Measurements from ENCODE around the gene RNF32.
"Not testable (repeated sequence)": the region's sequence is repeated elsewhere in the genome, so short reads cannot be mapped to it uniquely, and the experiment has no call there.

RNF32 gene

DNA sequence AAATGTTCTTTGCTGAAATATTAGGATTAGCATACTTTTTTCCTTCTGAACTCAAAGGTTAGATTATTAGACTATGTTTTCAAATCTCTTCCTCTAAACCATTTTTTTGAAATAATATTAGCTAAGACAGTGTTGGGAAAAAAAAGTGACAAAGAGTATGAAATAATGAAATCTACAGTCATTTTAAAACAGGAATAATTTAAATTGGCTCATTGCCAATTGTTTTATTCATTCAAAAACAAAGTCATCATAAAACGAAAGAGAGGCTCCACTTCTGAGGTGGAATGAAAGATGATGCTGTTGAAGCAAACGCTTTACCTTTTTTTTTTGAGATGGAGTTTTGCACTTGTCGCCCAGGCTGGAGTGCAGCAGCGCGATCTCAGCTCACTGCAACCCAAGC lies 51.2 kb downstream of the RNF32 start:
- Histone ChIP-seq H3K9me3 (ENCODE audit: insufficient read depth, low read length) (no peaks in the 10 kb centered on the region), H3K36me3 (replicated peaks; ENCODE audit: low read depth, low read length) (peaks cover 4% of the 10 kb centered on the region), H3K4me2 (ENCODE audit: low read length) (no peak overlapping the region), H3K4me3 (ENCODE audit: low read length) (no peak overlapping the region), H3K27me3 (ENCODE audit: low read depth, low read length) (no peaks in the 10 kb centered on the region), H3K27ac (ENCODE audit: low read length) (no peak overlapping the region), H2AFZ (ENCODE audit: low read depth, low read length) (no peak overlapping the region), H3K9ac (ENCODE audit: low read length) (no peak overlapping the region), H3K4me1 (ENCODE audit: low read length) (no peaks in the 10 kb centered on the region), H4K20me1 (ENCODE audit: insufficient read depth, low read length) (no peaks in the 10 kb centered on the region), H3K79me2 (ENCODE audit: low read length) (no peaks in the 10 kb centered on the region)
- TF ChIP-seq, protein P1, sequence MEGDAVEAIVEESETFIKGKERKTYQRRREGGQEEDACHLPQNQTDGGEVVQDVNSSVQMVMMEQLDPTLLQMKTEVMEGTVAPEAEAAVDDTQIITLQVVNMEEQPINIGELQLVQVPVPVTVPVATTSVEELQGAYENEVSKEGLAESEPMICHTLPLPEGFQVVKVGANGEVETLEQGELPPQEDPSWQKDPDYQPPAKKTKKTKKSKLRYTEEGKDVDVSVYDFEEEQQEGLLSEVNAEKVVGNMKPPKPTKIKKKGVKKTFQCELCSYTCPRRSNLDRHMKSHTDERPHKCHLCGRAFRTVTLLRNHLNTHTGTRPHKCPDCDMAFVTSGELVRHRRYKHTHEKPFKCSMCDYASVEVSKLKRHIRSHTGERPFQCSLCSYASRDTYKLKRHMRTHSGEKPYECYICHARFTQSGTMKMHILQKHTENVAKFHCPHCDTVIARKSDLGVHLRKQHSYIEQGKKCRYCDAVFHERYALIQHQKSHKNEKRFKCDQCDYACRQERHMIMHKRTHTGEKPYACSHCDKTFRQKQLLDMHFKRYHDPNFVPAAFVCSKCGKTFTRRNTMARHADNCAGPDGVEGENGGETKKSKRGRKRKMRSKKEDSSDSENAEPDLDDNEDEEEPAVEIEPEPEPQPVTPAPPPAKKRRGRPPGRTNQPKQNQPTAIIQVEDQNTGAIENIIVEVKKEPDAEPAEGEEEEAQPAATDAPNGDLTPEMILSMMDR (IDR thresholded peaks at IDR 0.05; ENCODE audit: low read depth, low read length): no peak
- TF ChIP-seq EZH2phosphoT487 (IDR thresholded peaks at IDR 0.05; ENCODE audit: low read depth): no peak

DNA sequence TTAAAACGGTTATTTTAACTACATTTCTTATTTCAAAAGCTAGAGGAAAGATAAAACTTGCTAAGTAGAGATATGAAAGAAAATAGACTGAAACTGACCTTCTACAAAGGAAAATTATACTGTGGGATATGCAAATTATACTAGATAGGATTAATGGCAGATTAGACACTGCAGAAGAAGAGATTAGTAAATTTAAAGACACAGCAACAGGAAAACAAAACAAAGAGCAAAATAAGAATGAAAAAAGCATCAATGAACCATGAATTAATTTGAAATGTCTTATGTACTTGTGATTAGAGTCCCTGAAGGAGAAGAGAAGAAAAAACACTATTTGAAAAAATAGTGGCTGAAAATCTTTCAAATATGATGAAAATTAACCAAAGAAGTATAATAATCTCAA lies 52.3 kb downstream of the RNF32 start:
- Histone ChIP-seq H3K27ac (ENCODE audit: low read length) (no peak overlapping the region), H3K27me3 (ENCODE audit: low read depth, low read length) (no peaks in the 10 kb centered on the region), H3K36me3 (replicated peaks; ENCODE audit: low read depth, low read length) (peaks cover 4% of the 10 kb centered on the region), H3K79me2 (ENCODE audit: low read length) (no peaks in the 10 kb centered on the region), H3K9me3 (ENCODE audit: insufficient read depth, low read length) (no peaks in the 10 kb centered on the region), H3K4me3 (ENCODE audit: low read length) (no peak overlapping the region), H3K4me1 (ENCODE audit: low read length) (no peaks in the 10 kb centered on the region), H2AFZ (ENCODE audit: low read depth, low read length) (no peak overlapping the region), H3K4me2 (ENCODE audit: low read length) (no peak overlapping the region), H4K20me1 (ENCODE audit: insufficient read depth, low read length) (no peaks in the 10 kb centered on the region), H3K9ac (ENCODE audit: low read length) (no peak overlapping the region)
- TF ChIP-seq, protein P1 (IDR thresholded peaks at IDR 0.05; ENCODE audit: low read depth, low read length): no peak
- no peak for TF ChIP-seq EZH2phosphoT487 (IDR thresholded peaks at IDR 0.05; ENCODE audit: low read depth)

DNA sequence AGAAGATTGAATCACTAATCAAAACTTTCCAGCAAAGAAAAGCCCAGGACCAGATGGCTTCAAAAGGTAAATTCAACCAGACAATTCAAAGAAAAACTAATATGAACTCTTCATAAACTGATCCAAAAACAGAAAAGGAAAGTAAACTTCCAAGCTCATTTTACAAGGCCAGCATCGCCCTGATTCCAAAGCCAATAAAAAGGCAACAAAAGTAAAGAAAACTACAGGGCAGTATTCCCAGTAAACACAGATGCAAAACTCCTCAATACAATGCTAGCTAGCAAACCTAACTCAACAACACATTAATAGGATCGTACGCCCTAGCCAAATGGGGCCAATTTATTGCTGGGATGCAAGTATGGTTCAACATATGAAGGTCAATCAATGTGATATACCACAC lies 53.1 kb downstream of the RNF32 start:
- H3K4me1 ChIP-seq (ENCODE audit: low read length): no peaks in the 10 kb centered on the region
- H3K9ac ChIP-seq (ENCODE audit: low read length): no peak overlapping the region
- peaks cover 4% of the 10 kb centered on the region for H3K36me3 ChIP-seq (replicated peaks; ENCODE audit: low read depth, low read length)
- no peaks in the 10 kb centered on the region for H3K79me2 ChIP-seq (ENCODE audit: low read length)
- no peak for TF ChIP-seq EZH2phosphoT487 (IDR thresholded peaks at IDR 0.05; ENCODE audit: low read depth)
- TF ChIP-seq, protein P1 (IDR thresholded peaks at IDR 0.05; ENCODE audit: low read depth, low read length): no peak
- H3K9me3 ChIP-seq (ENCODE audit: insufficient read depth, low read length): no peaks in the 10 kb centered on the region
- H3K27ac ChIP-seq (ENCODE audit: low read length): no peak overlapping the region
- no peak overlapping the region for H3K4me2 ChIP-seq (ENCODE audit: low read length)
- no peaks in the 10 kb centered on the region for H3K27me3 ChIP-seq (ENCODE audit: low read depth, low read length)
- no peaks in the 10 kb centered on the region for H4K20me1 ChIP-seq (ENCODE audit: insufficient read depth, low read length)
- H2AFZ ChIP-seq (ENCODE audit: low read depth, low read length): no peak overlapping the region
- H3K4me3 ChIP-seq (ENCODE audit: low read length): no peak overlapping the region

DNA sequence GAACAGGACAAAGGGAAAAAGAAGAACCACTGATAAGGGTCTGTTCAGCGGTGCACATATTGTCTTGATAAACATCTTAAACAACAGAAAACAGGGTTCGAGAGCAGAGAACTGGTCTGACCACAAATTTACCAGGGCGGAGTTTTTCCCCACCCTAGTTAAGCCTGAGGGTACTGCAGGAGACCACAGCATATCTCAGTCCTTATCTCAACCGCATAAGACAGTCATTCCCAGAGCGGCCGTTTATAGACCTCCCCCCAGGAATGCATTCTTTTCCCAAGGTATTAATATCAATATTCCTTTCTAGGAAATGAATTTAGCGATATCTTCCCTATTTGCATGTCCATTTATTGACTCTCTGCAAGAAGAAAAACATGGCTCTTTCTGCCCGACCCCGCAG lies 56.7 kb downstream of the RNF32 start:
- not testable (repeated sequence) for H3K27ac ChIP-seq (ENCODE audit: low read length); H3K9me3 ChIP-seq (ENCODE audit: insufficient read depth, low read length); H4K20me1 ChIP-seq (ENCODE audit: insufficient read depth, low read length); H3K79me2 ChIP-seq (ENCODE audit: low read length); H3K4me2 ChIP-seq (ENCODE audit: low read length); H3K27me3 ChIP-seq (ENCODE audit: low read depth, low read length); H3K36me3 ChIP-seq (replicated peaks; ENCODE audit: low read depth, low read length); H2AFZ ChIP-seq (ENCODE audit: low read depth, low read length); H3K9ac ChIP-seq (ENCODE audit: low read length); H3K4me1 ChIP-seq (ENCODE audit: low read length); H3K4me3 ChIP-seq (ENCODE audit: low read length)

DNA sequence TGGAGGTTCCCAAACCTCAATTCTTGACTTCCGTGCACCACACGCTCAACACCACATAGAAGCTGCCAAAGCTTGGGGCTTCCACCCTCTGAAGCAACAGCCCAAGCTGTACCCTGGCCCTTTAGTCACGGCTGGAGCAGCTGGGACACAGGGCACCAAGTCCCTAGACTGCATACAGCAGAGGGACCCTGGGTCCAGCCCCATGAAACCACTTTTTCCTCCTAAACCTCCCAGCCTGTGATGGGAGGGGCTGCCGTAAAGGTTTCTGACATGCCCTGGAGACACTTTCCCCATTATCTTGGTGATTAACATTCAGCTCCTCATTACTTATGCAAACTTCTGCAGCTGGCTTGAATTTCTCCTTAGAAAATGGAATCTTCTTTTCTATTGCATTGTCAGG lies 57.9 kb downstream of the RNF32 start:
- H3K79me2 ChIP-seq (ENCODE audit: low read length); H3K9me3 ChIP-seq (ENCODE audit: insufficient read depth, low read length): not testable (repeated sequence)

DNA sequence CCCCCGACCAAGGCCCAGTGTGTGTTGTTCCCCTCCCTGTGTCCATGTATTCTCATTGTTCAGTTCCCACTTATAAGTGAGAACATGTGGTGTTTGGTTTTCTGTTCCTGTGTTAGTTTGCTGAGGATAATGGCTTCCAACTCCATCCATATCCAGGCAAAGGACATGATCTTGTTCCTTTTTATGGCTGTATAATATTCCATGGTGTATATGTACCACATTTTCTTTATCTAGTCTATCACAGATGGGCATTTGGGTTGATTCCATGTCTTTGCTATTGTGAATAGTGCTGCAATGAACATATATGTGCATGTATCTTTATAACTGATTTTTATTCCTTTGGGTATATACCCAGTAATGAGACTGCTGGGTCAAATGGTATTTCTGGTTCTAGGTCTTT lies 61.2 kb downstream of the RNF32 start:
- H3K79me2 ChIP-seq (ENCODE audit: low read length); H3K4me2 ChIP-seq (ENCODE audit: low read length); H3K4me1 ChIP-seq (ENCODE audit: low read length): not testable (repeated sequence)

More for the DNA sequence above, 57.9 kb downstream of the RNF32 start:
- not testable (repeated sequence) for H3K9ac ChIP-seq (ENCODE audit: low read length); H3K4me3 ChIP-seq (ENCODE audit: low read length); H3K4me2 ChIP-seq (ENCODE audit: low read length); H3K27ac ChIP-seq (ENCODE audit: low read length); H4K20me1 ChIP-seq (ENCODE audit: insufficient read depth, low read length); H3K27me3 ChIP-seq (ENCODE audit: low read depth, low read length); H3K4me1 ChIP-seq (ENCODE audit: low read length); H2AFZ ChIP-seq (ENCODE audit: low read depth, low read length)
- peaks cover 14% of the 10 kb centered on the region for H3K36me3 ChIP-seq (replicated peaks; ENCODE audit: low read depth, low read length)

More for the DNA sequence above, 61.2 kb downstream of the RNF32 start:
- H4K20me1 ChIP-seq (ENCODE audit: insufficient read depth, low read length); H3K9ac ChIP-seq (ENCODE audit: low read length); H3K4me3 ChIP-seq (ENCODE audit: low read length); H2AFZ ChIP-seq (ENCODE audit: low read depth, low read length); H3K27ac ChIP-seq (ENCODE audit: low read length); H3K9me3 ChIP-seq (ENCODE audit: insufficient read depth, low read length); H3K27me3 ChIP-seq (ENCODE audit: low read depth, low read length): not testable (repeated sequence)
- peaks cover 14% of the 10 kb centered on the region for H3K36me3 ChIP-seq (replicated peaks; ENCODE audit: low read depth, low read length)
